Panc1 (cell line): ENCODE measurements around the gene TBX1. TPM values are rescaled to one million over a fixed set of nuclear protein-coding genes. Genes with fewer than 3 reads are reported as not detected.

Experiments
- ATAC-seq: fragments of 200-7000 bp; cut with Tn5 transposase; 2 replicates; pipeline ENCODE4 v1.9.1; 2020; ENCODE audit warnings: mild to moderate bottlenecking, moderate library complexity
- BruUV-seq: library from RNA; stranded (reverse); fragments of 400-500 nt; replicated peaks from 2 replicates; lab custom pipeline; 2021; lab: Mats Ljungman, UMichigan
- CTCF ChIA-PET: fragments of 300-600 bp; sonication (Branson Sonifier 250); formaldehyde crosslinking; loops from one replicate; lab custom pipeline; 2022; ENCODE audit warnings: antibody characterized with exemption; lab: Charles Lee
- POLR2A ChIA-PET: fragments of 300-600 bp; sonication (Branson Sonifier 250); formaldehyde crosslinking; loops from one replicate; lab custom pipeline; 2022; ENCODE audit warnings: antibody characterized with exemption; lab: Charles Lee
- DNase-seq: peaks from one replicate; pipeline ENCODE4 v3.0.0-alpha.2; 2010; ENCODE audit warnings: low read depth, low spot score
- H3K27ac ChIP-seq: 2 replicates; pipeline ENCODE4 v1.5.1; 2011; ENCODE audit warnings: mild to moderate bottlenecking, low read length, inconsistent platforms
- H3K27me3 ChIP-seq: fragments of 200-500 bp; sonication (Bioruptor generic); 2 replicates; pipeline ENCODE4 v1.6.0; 2014; ENCODE audit warnings: low read length, inconsistent platforms; ENCODE audit not compliant: control insufficient read depth, insufficient read depth
- H3K36me3 ChIP-seq: fragments of 200-500 bp; sonication (Bioruptor generic); 2 replicates; pipeline ENCODE4 v1.5.1; 2014; ENCODE audit warnings: inconsistent platforms, mild to moderate bottlenecking, low read length, moderate library complexity; ENCODE audit not compliant: control insufficient read depth, insufficient read depth
- H3K4me1 ChIP-seq: 2 replicates; pipeline ENCODE4 v1.5.1; 2011; ENCODE audit warnings: inconsistent platforms, mild to moderate bottlenecking, low read length, moderate library complexity; ENCODE audit not compliant: control insufficient read depth, insufficient read depth
- H3K4me3 ChIP-seq, 2 experiments: 2 replicates each; pipeline ENCODE4 v1.5.1; 2011 to 2012; ENCODE audit warnings: low read depth in 2 of 2, low read length in 2 of 2, mild to moderate bottlenecking in 2 of 2, inconsistent platforms in 1 of 2, moderate library complexity in 1 of 2
- H3K9me3 ChIP-seq: fragments of 200-500 bp; sonication (Bioruptor generic); 2 replicates; pipeline ENCODE4 v1.5.1; 2014; ENCODE audit warnings: low read depth, mild to moderate bottlenecking, inconsistent platforms, low read length, moderate library complexity; ENCODE audit not compliant: control insufficient read depth, insufficient read depth
- POLR2AphosphoS5 ChIP-seq: IDR thresholded peaks from 2 replicates; pipeline ENCODE4 v1.6.1; 2012; ENCODE audit warnings: mild to moderate bottlenecking, low read depth, low read length, moderate library complexity
- SIN3A ChIP-seq: IDR thresholded peaks from 2 replicates; pipeline ENCODE4 v1.6.1; 2012; ENCODE audit warnings: low read depth, mild to moderate bottlenecking, low read length, moderate library complexity, borderline replicate concordance; ENCODE audit not compliant: insufficient read depth
- TCF7L2 ChIP-seq: IDR thresholded peaks from 2 replicates; pipeline ENCODE4 v1.6.1; 2011; ENCODE audit warnings: mild to moderate bottlenecking, low read depth, low read length, inconsistent platforms
- in situ Hi-C: cut with HindIII; loops from 2 replicates; pipeline ENCODE4 v1.10.0; 2016; ENCODE audit warnings: low sequenced_read_pairs, low pct_unique_long_range_greater_than_20kb
- intact Hi-C: fragments of 100-400 bp; cut with micrococcal nuclease; formaldehyde crosslinking; loops from one replicate; pipeline ENCODE4 v1.10.0; 2022; ENCODE audit not compliant: unreplicated experiment
- total RNA-seq: library from RNA; stranded (reverse); gene quantifications from one replicate; pipeline ENCODE4 v1.2.1, GENCODE V29; 2021; ENCODE audit not compliant: unreplicated experiment
- TF ChIP-seq, protein P1 (sequence below), 2 experiments: IDR thresholded peaks; 2 replicates each; pipeline ENCODE4 v1.6.1; 2011 to 2012; ENCODE audit warnings: low read depth in 2 of 2, control low read depth in 1 of 2, low read length in 1 of 2, mild to moderate bottlenecking in 1 of 2, moderate library complexity in 1 of 2; ENCODE audit not compliant: insufficient read depth in 1 of 2
- TF ChIP-seq, protein P2 (sequence below): fragments of 450-650 bp; IDR thresholded peaks from 2 replicates; pipeline ENCODE4 v1.5.1; 2017; ENCODE audit warnings: mild to moderate bottlenecking

The TBX1 gene
- total RNA-seq, 1 experiment from 2014 or later = 91.7 TPM

DNA sequence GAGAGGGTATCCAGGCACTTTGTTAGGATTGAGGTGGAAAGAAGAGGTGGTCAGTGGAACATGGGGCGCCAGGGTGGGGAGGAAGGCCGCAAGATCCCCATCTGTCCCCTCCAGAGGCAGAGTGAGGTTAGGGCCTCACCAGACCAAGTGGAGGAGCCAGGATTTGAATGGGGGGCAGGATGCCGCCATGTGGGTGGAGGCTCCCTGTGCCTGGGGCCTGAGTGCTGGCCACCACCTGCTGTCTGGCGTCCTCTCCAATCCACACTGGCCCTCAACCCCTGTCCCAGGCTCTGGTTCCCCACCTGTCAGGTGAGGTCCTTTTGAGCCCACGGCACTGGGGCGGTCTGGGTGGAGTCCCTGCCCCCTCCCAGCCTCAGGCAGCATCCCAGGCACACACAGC is 17.5 kb upstream of the TBX1 start:
- no peak for ATAC-seq
- H3K4me3 ChIP-seq = no peak overlapping the region
- BruUV-seq = no TSS peak
- no peaks in the 10 kb centered on the region for H3K36me3 ChIP-seq
- no peaks in the 10 kb centered on the region for H3K9me3 ChIP-seq
- no peak overlapping the region for H3K27ac ChIP-seq
- no peak for DNase-seq
- H3K27me3 ChIP-seq = no peaks in the 10 kb centered on the region
- TF ChIP-seq, protein P1, sequence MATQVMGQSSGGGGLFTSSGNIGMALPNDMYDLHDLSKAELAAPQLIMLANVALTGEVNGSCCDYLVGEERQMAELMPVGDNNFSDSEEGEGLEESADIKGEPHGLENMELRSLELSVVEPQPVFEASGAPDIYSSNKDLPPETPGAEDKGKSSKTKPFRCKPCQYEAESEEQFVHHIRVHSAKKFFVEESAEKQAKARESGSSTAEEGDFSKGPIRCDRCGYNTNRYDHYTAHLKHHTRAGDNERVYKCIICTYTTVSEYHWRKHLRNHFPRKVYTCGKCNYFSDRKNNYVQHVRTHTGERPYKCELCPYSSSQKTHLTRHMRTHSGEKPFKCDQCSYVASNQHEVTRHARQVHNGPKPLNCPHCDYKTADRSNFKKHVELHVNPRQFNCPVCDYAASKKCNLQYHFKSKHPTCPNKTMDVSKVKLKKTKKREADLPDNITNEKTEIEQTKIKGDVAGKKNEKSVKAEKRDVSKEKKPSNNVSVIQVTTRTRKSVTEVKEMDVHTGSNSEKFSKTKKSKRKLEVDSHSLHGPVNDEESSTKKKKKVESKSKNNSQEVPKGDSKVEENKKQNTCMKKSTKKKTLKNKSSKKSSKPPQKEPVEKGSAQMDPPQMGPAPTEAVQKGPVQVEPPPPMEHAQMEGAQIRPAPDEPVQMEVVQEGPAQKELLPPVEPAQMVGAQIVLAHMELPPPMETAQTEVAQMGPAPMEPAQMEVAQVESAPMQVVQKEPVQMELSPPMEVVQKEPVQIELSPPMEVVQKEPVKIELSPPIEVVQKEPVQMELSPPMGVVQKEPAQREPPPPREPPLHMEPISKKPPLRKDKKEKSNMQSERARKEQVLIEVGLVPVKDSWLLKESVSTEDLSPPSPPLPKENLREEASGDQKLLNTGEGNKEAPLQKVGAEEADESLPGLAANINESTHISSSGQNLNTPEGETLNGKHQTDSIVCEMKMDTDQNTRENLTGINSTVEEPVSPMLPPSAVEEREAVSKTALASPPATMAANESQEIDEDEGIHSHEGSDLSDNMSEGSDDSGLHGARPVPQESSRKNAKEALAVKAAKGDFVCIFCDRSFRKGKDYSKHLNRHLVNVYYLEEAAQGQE (IDR thresholded peaks at IDR 0.05; ENCODE audit: insufficient read depth in 1 of 2, low read depth in 2 of 2, low read length in 1 of 2) = no peak
- no peak for TF ChIP-seq POLR2AphosphoS5
- TF ChIP-seq TCF7L2 = no peak
- no peak for TF ChIP-seq SIN3A
- TF ChIP-seq, protein P2, sequence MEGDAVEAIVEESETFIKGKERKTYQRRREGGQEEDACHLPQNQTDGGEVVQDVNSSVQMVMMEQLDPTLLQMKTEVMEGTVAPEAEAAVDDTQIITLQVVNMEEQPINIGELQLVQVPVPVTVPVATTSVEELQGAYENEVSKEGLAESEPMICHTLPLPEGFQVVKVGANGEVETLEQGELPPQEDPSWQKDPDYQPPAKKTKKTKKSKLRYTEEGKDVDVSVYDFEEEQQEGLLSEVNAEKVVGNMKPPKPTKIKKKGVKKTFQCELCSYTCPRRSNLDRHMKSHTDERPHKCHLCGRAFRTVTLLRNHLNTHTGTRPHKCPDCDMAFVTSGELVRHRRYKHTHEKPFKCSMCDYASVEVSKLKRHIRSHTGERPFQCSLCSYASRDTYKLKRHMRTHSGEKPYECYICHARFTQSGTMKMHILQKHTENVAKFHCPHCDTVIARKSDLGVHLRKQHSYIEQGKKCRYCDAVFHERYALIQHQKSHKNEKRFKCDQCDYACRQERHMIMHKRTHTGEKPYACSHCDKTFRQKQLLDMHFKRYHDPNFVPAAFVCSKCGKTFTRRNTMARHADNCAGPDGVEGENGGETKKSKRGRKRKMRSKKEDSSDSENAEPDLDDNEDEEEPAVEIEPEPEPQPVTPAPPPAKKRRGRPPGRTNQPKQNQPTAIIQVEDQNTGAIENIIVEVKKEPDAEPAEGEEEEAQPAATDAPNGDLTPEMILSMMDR = no peak
- peaks cover 2% of the 10 kb centered on the region; the same call in 1 of the 2 replicates for H3K4me1 ChIP-seq
- in situ Hi-C loops = no loop called here
- ChIA-PET POLR2A (no interaction called here), CTCF (interaction anchor here (0.6 kb wide), 1 partner anchor 16 kb away, joined by 4 read pairs; no protein-coding TSS in a partner anchor)
- intact Hi-C loops = no loop called here

DNA sequence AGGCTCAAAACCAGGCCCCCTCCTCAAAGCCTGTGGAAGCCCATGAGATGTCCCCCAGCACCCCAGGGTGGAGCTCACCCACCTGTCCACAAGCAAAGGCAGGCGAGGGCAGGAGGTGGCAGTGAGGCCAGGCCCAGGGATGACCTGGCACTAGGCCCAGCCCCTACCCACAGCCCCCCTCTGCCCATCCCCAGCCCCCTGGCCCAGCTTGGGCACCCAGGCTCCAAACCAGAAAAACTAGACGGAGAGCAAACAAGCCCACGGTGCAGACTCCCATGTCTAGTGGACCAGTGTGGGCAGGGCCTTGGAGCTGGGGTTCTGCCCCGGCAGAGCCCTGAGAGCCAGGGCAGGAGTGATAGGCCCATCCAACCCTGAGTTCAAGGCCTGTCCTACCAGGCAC is 16.9 kb upstream of the TBX1 start:
- Histone ChIP-seq H3K36me3 (no peaks in the 10 kb centered on the region), H3K4me1 (peaks cover 2% of the 10 kb centered on the region; the same call in 1 of the 2 replicates), H3K4me3 (no peak overlapping the region), H3K27me3 (no peaks in the 10 kb centered on the region), H3K9me3 (no peaks in the 10 kb centered on the region), H3K27ac (no peak overlapping the region)
- POLR2A ChIA-PET = no interaction called here
- ATAC-seq (no peak), DNase-seq (no peak)
- CTCF ChIA-PET = interaction anchor here (0.6 kb wide), 1 partner anchor 15 kb away, joined by 4 read pairs; no protein-coding TSS in a partner anchor
- TF ChIP-seq TCF7L2 (no peak), SIN3A (no peak), POLR2AphosphoS5 (no peak)
- TF ChIP-seq, protein P1 (IDR thresholded peaks at IDR 0.05; ENCODE audit: insufficient read depth in 1 of 2, low read depth in 2 of 2, low read length in 1 of 2) = no peak
- TF ChIP-seq, protein P2 = no peak
- no TSS peak for BruUV-seq
- intact Hi-C loops = no loop called here
- in situ Hi-C loops = no loop called here
